GM18907 (cell line): ENCODE data around the gene HSPG2.
"Not testable (repeated sequence)": the region's sequence is repeated elsewhere in the genome, so short reads cannot be mapped to it uniquely, and the experiment has no call there.

Experiments used
- ATAC-seq: cut with Tn5 transposase; IDR thresholded peaks from one replicate; pipeline ENCODE4 v1.9.1; 2021; ENCODE audit warnings: mild to moderate bottlenecking, moderate library complexity; ENCODE audit not compliant: unreplicated experiment

Gene HSPG2

DNA sequence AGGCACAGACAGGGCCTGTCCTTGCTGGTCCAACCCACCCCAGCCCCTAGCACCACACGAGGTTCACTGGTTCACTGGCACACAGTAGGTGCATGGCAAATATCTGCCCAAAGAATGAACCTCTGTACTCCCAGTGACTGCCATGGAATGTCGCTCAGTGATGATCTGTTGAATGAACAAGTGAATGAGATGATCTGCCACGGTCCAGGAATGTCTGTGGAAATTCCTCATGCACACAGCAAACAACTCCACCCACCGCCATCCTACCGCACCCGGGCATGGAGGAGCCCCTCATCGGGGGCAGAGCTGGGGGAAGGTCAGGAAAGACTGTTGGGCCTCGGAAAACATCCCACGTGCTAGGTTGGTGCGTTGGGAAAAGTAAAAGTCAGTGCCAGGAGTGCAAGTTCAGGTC is 1.7 kb downstream of the HSPG2 start:
- no peak for ATAC-seq

DNA sequence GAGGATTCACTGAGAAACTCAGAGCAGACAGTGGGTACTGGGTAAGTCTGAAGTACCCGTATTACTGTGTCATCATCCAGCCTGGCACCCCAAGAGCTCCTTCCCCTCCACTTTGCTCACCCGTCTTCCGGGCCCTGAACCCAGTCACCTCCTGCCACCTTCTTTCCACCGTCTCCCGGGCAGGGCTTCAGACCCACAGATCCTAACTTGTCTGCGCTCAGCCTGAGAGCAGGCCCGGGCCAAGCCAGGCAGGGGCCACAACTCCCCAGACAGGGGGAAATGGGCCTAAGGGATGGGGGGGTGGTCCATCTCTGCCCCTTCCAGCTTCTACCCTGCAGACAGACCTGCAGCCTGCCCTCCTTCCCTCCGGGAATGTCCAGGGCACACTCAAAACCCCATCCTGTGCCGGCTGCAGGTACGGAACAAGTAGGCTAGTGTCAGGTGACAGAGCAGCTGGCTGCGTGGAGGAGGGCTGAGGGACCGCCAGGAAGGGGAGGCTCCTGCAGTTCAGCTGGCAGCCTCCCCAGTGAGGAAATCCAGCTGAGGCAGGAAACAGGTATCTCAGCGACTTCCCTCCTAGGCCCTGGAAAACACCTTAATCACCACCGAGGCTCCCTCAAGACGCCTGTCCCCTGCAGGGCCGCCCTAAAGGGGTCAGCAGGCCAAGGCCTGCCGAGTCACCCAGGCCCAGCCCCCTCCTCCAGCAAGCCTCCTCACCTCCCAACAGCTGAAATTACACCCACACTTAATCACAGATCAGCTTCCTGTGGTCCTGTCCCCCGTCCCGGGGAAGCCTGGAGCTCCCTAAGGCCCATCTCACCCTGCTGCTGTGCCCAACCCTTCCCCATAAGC is 3.5 kb downstream of the HSPG2 start:
- ATAC-seq: no peak

DNA sequence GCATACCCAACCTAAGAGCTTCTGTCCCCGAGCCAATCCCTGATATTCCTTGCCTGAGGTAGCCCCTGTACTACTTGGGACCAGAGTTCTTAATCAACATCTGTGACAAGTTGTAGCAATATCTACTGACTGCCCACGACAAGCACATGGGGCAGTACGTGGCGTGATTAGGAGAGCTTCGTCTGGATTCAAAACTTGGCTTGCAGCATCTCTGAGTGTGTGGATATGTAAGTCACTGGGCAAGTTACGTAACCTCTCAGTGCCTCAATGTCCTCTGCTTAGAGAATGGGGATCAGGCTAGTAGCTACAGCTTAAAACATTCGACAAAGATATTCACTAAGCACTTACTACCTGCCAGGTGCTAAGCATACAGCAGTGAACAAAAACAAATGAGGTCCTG is 5.0 kb downstream of the HSPG2 start:
- no peak for ATAC-seq

DNA sequence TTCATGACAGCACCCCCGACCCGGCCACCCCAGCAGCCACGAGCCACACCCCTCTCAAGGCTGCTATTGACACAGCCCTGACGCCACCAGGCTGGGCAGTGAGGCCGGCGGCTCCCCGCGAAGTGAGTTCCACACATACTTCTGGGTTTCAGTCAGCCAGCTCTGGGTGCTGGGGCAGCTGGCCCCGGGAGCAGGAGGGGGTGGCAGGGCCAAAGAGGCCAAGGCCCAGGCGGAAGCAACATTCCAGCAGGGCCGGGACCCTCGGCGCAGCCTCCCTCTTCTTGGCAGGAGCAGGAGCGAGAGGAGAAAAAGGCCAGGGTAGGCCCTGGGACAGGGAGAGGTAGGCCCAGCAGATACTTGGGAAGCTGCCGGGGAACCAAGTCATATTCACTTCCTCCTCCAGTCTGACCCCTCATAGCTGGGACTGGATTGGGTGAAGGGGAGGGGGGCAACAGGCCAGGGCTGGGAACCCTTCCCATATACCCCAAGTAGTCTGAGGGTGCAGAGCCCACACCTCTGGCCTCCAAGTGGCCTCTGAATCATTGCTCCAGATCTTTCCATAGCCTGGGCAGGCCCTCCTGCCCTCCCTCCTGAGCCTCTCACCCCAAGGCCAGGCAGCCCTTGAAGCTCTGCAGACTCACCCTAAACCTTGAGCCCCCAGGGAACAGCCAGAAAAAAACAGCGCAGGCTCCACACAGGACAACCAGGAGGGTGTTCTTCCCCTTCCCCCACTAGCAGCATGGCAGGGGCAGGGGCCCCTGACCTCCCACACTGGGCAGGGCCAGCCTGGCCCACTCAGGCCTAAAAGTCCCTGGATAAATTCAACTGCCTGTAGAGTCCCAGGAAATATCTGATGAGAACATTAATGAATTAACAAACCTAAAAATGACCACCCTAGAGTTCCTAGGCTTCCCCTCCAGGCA is 5.7 kb downstream of the HSPG2 start:
- ATAC-seq: no peak

DNA sequence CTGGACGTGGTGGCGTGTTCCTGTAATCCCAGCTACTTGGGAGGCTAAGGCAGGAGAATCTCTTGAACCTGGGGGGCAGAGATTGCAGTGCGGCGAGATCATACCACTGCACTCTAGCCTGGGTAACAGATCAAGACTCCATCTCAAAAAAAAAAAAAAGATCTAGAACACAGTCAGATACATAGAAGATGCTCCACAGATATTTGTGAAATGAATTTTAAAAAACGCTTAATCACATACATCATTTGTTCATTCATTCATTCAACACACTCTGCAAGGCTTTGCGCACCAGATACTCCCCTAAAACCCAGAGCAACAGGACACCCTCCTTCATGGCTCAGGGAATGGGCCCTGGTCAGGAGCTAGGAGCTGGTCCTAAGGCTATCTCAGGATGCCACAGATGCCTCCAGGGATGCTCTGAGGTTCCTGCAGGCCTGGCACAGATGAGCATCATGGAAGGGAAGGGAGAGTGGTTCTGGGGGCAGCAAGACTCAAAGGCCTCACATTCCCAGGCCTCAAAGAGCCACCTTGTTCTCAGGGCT is 6.4 kb downstream of the HSPG2 start:
- no peak for ATAC-seq

DNA sequence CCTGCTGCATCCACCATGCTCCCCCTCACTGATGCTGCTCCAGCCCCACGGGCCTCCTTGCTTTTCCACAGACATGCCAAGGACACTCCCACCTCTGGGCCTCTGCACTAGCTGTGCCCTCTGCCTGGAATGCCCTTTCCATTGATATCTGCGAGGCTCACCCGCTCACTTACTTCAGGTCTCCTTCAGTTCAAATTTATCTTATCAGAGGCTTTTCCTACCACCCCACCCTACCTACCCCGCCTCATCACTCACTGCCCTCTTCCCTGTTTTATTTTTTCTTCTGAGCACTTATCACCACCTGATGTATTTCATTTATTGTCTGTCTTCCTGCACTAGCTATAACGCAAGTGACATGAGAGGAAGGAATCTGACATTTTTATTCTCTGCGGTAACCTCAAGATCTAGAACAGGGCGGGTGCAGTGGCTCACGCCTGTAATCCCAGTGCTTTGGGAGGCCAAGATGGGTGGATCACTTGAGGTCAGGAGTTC is 7.0 kb downstream of the HSPG2 start:
- ATAC-seq: no peak

DNA sequence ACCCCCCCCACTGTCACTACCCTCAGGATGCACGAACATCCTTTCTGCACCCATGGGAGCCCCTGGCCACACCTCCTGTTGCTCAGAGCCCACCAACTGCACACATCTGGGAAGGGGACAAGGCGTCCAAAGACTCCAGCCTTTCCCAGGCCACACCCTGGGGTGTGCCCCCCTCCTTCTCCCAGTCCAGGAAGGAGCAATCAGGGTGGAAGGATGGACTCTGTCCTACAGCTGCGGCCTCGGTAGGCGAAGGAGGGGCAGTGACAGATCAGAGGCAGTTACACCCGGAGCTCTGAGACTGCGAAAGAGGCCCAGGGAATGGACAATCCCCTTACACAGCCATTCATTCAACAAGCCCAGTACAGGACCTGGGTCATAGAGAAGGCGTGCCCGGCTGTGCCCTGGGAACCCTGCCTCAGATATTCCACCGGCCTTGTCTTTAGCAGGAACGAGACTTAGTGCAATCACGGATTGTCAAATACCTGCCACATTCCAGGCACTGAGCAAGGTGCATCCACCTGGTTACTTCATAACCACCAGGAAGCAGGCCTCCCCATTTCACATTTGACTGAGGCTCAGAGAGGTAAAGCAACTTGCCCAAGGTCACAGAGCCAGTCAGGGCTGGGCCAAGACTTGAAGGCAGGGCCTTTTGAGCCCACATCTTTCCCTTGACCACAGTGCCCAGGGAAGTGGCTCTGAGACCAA is 9.4 kb downstream of the HSPG2 start:
- no peak for ATAC-seq

DNA sequence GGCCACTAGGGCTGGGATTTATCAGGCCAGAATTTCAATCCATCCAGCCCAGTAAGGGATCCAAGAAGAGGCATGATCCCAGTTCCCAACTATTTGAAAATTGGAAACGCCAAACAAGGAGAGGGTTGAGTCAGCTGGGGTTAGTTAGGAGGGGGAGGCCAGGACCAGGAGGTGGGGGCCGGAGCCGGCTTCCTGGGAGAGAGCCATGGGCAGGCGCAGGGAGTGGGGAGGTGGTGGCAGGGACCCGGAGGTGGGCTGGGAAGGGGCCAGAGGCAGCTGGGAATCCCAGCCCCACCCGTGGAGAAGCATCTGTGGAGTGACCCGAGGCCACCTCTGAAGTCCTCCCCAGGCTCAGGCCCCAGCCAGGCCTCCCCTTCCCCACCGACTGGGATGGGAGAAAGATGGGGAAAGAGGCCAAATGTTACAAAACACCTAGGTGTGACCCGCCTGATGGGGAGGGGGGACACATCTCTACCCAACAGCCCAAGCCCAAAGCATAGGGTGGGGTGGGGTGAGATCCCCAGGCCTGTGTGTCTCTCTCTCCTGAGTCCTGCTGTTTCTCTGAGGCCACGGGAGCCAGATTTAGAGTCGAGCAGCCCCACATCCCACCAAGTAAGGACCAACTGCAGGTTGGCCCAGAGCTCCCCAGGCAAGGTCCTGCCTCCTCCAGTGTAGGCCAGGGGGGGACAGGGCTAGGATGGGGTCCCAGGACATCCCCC is 10.1 kb downstream of the HSPG2 start:
- ATAC-seq: no peak

DNA sequence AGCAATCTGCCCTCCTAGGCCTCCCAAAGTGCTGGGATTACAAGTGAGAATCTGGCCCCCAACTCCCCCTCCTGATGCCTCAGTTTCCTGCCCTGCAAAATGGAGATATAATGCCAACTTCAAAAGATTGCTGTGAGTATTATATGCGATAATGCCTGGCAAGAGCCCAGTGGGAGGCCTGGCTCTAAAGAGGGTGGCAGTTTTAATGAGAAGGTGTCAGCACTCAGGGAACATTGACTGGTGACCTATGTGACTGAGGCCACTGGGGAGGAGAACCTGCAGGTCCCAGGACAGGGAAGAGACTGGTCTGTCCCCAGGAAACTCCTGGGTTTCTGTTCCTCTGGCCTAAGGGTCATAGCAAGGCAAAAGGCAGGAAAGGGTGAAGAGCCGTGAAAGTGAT is 11.0 kb downstream of the HSPG2 start:
- no peak for ATAC-seq

DNA sequence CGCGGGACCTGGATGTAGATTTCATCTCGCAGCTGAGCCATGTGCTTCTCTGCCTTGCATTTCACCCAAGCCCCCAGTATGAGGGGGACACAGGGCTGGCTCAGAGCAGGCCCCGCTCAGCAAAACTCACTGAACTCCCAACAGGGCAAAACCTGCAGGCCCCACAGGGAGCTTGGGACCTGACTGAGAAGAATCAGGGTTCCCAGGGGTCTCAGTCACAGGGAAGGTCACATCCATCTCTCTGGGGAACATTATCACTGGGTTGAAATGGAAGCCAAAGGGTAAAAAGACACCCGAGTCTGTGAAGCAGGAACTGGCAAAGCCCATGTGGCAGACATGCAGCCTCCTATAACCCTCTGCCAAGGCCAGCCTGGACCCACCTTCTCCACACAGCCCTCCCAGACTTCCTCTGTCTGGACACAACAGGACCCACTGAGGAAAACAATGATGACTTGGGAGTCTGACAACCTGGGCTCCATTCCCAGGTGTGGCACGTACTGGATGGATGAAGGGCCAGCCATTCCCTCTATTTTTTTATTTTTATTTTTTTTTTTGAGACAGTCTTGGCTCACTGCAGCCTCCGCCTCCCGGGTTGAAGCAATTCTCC is 11.7 kb downstream of the HSPG2 start:
- ATAC-seq: no peak

DNA sequence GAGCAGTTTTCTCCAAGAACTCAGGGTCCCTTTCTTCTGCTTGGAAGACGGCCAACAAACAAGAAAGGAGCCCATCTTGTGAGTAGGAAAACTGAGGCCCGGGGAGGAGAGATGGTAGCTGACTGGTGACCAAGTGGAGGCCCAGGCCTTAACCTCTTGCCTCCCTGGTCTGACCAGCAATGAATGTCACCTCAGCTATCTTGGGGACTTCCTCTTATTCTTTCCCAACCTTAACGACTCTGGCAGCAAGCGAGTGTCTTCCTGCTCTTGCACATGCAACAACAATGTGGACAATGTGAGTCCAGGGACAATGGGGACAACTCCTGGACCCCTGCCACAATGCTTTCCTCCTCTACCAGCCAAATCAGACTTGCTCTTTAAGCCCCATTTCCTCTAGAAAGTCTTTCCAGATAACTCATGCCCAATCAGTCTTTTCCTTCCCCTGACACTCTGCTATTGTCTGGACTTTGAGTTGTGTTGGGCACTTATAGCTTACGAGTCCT is 12.6 kb downstream of the HSPG2 start:
- ATAC-seq: no peak

DNA sequence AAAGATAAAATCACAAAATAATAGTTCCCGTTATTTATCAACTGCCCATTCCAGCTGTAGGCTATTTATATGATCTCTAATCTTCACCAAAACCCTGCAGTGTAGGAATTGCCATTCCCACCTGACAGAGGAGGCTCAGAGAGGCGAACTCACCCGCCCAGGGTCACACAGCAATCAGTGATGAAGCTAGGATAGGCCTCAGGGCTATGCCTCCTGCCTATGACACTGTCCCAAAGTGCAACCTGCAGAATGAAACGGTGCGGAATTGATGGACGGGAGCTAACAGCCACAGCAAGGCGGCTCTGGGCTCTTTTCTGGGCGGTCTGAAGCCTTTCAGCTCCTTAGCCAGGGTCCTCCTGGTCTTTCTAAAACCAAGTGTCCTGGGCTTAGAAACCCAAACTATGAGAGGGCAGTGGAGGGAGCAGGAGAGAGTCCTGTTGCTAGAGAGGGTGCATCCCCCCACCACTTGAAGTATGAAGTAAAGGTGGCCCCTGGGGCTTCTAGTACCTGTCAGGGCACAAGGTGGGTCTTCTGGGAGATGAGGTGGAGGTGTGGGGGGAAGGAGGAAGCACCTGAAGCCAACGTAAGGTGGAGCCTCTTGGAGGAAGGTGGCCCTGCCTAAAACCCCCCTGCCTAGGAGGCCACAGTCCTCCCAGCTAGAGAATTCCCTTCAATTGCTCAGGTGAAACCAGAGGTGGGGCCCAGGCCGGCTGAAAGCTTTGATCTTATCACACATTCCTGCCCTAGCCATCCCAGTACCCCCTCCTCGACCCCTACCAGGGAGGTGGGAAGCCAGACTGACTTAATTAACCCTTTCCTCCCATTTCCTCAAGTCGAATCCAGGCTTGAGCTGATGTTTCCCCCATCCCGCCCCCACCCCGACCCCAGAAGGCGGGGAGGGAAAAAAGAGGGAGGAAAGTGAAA is 14.8 kb downstream of the HSPG2 start:
- no peak for ATAC-seq

DNA sequence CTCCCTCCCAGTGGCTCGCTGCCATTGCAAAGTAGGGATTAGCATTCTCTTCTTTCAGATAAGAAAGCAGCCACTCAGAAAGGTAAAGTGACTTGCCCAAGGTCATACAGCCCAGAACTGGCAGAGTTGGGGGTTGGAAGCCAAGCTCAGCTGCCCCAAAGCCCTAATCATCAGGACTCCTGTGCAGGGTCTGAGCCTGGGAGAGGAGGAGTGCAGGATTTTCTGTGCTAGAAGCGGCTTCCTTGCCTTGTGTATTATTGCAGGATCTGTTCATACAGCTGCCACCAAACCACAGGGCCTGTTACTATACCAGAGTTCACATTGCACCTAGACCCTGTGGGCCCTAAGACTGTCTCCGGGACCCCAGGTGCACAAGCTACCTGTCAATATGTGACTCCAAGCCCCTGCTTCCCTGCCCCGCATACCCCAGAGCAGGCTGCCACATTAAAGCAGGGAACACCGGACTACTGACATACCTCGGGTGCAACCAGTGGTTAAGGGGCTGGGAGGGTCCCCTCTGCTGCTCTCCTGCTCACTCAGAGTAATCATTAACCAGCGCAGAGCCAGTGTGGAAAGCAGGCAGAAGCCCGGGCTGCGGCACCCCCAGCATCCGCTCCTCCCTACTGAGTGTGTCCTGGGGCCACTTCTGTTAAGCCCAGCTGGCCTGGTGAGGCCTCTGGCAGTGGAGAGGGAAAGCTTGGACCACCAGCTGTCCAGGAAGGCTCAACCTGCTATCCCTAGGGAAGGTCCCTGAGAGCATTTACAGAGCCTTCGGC is 15.8 kb downstream of the HSPG2 start:
- no peak for ATAC-seq

DNA sequence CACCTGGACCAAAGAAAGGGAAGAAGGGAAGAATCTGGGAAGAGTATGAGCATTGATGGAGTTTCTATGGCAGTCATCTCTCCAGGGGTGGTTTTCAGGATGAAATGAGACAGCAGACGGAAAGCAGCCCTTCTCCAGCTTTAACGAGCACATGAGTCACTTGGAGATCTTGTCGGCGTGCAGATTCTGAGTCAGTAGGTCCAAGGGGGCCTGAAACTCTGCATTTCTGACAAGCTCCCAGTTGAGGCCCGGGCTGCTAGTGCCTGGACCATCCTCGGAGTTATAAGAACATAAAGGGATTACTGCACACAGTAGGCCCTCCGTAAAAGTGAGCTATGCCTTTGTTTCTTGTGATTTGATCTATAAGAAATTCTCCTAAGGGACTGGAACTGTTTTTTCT is 17.6 kb downstream of the HSPG2 start:
- no peak for ATAC-seq

DNA sequence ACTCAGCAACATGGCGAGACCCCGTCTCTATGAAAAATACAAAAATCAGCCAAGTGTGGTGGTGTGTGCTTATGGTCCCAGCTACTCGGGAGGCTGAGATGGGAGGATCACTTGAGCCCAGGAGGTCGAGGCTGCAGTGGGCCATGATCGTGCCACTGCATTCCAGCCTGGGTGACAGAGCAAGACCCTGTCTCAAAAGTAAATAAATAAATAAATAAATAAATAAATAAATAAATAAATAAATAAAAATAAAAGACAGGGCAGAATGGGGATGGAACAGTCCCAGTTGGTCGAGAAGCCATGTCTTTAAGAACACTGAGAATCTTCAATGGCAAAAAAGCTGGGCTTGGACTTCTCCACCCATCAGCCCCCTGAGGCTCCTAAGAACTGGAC is 19.9 kb downstream of the HSPG2 start:
- not testable (repeated sequence) for ATAC-seq

DNA sequence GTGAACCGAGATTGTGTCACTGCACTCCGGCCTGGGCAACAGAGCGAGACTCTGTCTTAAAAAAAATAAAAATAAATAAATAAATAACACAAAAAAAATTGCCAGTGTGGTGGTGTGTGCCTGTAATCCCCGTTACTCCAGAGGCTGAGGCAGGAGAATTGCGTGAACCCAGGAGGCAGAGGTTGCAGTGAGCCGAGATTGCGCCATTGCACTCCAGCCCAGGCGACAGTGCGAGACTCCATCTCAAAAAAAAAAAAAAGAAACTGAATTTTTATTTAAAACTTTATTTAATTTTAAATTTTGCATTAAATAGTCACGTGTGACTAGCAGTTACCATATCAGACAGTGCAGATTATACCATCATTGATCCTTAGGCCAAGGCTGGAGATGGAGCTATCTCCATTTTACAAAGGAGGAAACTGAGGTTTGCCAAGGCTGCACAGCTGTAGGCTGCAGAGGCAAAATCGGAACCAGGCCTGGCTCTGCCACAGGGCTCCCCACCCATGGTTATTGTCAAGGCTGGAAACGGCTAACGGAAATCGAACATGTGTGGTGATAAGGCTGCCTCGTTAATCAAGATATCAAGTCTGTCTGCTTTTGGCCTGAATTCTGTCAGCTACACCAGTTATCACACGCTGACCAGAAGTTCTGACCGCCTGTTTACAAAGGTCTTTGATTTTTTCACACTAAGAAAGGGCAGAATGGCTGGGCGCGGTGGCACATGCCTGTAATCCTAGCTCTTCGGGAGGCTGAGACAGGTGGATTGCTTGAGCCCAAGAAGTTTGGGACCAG is 20.5 kb downstream of the HSPG2 start:
- no peak for ATAC-seq
